NK-92 treated with Interleukin-12 subunit alpha and Interleukin-12 subunit beta, amount 100 ng/mL, for 24 hours (cell line): Measurements from ENCODE around the gene ACSM2B.
"Not testable (repeated sequence)": the region's sequence is repeated elsewhere in the genome, so short reads cannot be mapped to it uniquely, and the experiment has no call there.

ENCODE experiments used
- DNase-seq: peaks from one replicate; lab custom pipeline; 2025; lab: John Stamatoyannopoulos, UW

Gene ACSM2B

GRCh38 chr16:20595694-20596093 lies 19.5 kb upstream of the ACSM2B start:
- not testable (repeated sequence) for DNase-seq

- not testable (repeated sequence) for DNase-seq
Observed at GRCh38 chr16:20595068-20595467, 18.9 kb upstream of the ACSM2B start.

- not testable (repeated sequence) for DNase-seq
Observed at GRCh38 chr16:20592780-20593179, 16.6 kb upstream of the ACSM2B start.

GRCh38 chr16:20589486-20589885 lies 13.3 kb upstream of the ACSM2B start:
- DNase-seq = not testable (repeated sequence)

GRCh38 chr16:20587645-20588074 lies 11.5 kb upstream of the ACSM2B start:
- not testable (repeated sequence) for DNase-seq

GRCh38 chr16:20586716-20587115 lies 10.5 kb upstream of the ACSM2B start:
- not testable (repeated sequence) for DNase-seq

- not testable (repeated sequence) for DNase-seq
Observed at GRCh38 chr16:20586112-20586511, 9.9 kb upstream of the ACSM2B start.

GRCh38 chr16:20580487-20581259 lies 4.5 kb upstream of the ACSM2B start:
- DNase-seq = not testable (repeated sequence)

- not testable (repeated sequence) for DNase-seq
Observed at GRCh38 chr16:20578091-20578490, 1.9 kb upstream of the ACSM2B start.

- not testable (repeated sequence) for DNase-seq
Observed at GRCh38 chr16:20569117-20569651, 7.0 kb downstream of the ACSM2B start.

GRCh38 chr16:20568404-20568803 lies 7.8 kb downstream of the ACSM2B start:
- no peak for DNase-seq

- DNase-seq = no peak
Observed at GRCh38 chr16:20566864-20567263, 9.3 kb downstream of the ACSM2B start.

GRCh38 chr16:20565334-20565733 lies 10.8 kb downstream of the ACSM2B start:
- not testable (repeated sequence) for DNase-seq

- not testable (repeated sequence) for DNase-seq
Observed at GRCh38 chr16:20564218-20564617, 11.9 kb downstream of the ACSM2B start.

GRCh38 chr16:20555628-20556027 lies 20.5 kb downstream of the ACSM2B start:
- DNase-seq = not testable (repeated sequence)

GRCh38 chr16:20554689-20555088 lies 21.5 kb downstream of the ACSM2B start:
- DNase-seq = not testable (repeated sequence)

- DNase-seq = not testable (repeated sequence)
Observed at GRCh38 chr16:20553493-20553892, 22.7 kb downstream of the ACSM2B start.

- DNase-seq = not testable (repeated sequence)
Observed at GRCh38 chr16:20546951-20547350, 29.2 kb downstream of the ACSM2B start.

- DNase-seq = not testable (repeated sequence)
Observed at GRCh38 chr16:20546278-20546853, 29.8 kb downstream of the ACSM2B start.

- not testable (repeated sequence) for DNase-seq
Observed at GRCh38 chr16:20540603-20541316, 35.4 kb downstream of the ACSM2B start.

- no peak for DNase-seq
Observed at GRCh38 chr16:20538687-20539086, 37.5 kb downstream of the ACSM2B start.

GRCh38 chr16:20538181-20538580 lies 38.0 kb downstream of the ACSM2B start:
- no peak for DNase-seq
